ENCODE measurements around the gene KRTAP12-3. TPM values are rescaled to one million over a fixed set of nuclear protein-coding genes. Genes with fewer than 3 reads are reported as not detected.

KRTAP12-3 gene
- polyA plus RNA-seq, 2 of the 4 experiments (the other 2 are of a cell fraction): not detected

GRCh38 chr21:44647222-44647552 is 10.5 kb upstream of the KRTAP12-3 start (continued):
- TF ChIP-seq USF2 (IDR thresholded peaks at IDR 0.05) (no peak), FOXS1 (CRISPR knock-in tag; IDR thresholded peaks at IDR 0.05) (no peak), NPAS2 (CRISPR knock-in tag; IDR thresholded peaks at IDR 0.05; ENCODE audit: borderline replicate concordance) (no peak), PHF8 (IDR thresholded peaks at IDR 0.05; ENCODE audit: borderline replicate concordance, low read depth) (no peak), EP300 (IDR thresholded peaks at IDR 0.05) (no peak)

- no peak for FAIRE-seq
- no peak for ATAC-seq
- ChIA-PET POLR2A (no interaction called here), CTCF (no interaction called here)
- Histone ChIP-seq H3K4me1 (no peaks in the 10 kb centered on the region), H3K27ac (no peak overlapping the region), H3K4me2 (no peak overlapping the region), H3K4me3 (no peak overlapping the region), H3K9me3 (0 out of 3 replicates have a peak, but pooled peaks cover 3% of the 10 kb centered on the region)
- 33% methylated on average over 6 of the region's 33 CpGs for WGBS (ENCODE audit: missing lambda C conversion rate)
- no peak for TF ChIP-seq CBX8 (IDR thresholded peaks at IDR 0.05)
- TF ChIP-seq FOXS1 (CRISPR knock-in tag; IDR thresholded peaks at IDR 0.05): no peak
- TF ChIP-seq RNF2 (IDR thresholded peaks at IDR 0.05; ENCODE audit: borderline replicate concordance, low read depth): no peak
- no peak for TF ChIP-seq PBX3 (IDR thresholded peaks at IDR 0.05)
- no peak for DNase-seq (ENCODE audit: low read depth in 1 of 2, low spot score in 1 of 2)
These were observed 9.0 kb upstream of the KRTAP12-3 start for GRCh38 chr21:44648557-44649311.

- ATAC-seq (no peak), FAIRE-seq (no peak), DNase-seq (ENCODE audit: low read depth in 1 of 2, low spot score in 1 of 2) (no peak)
- Histone ChIP-seq H3K9me3 (no peaks in the 10 kb centered on the region), H3K4me3 (no peak overlapping the region), H3K4me2 (no peak overlapping the region), H3K4me1 (no peaks in the 10 kb centered on the region), H3K27ac (no peak overlapping the region)
- WGBS (ENCODE audit: missing lambda C conversion rate): 56% methylated on average over 9 of the region's 18 CpGs
- POLR2A ChIA-PET: interaction anchor here (0.7 kb wide), 1 partner anchor 23 kb away, joined by 3 read pairs; no protein-coding TSS in a partner anchor
- CTCF ChIA-PET: no interaction called here
- no peak for TF ChIP-seq ZSCAN20 (CRISPR knock-in tag; IDR thresholded peaks at IDR 0.05)
- no peak for TF ChIP-seq HOXB5 (CRISPR knock-in tag; IDR thresholded peaks at IDR 0.05)
- no peak for TF ChIP-seq RCOR1 (IDR thresholded peaks at IDR 0.05; ENCODE audit: low read depth, low read length)
- TF ChIP-seq EP300 (IDR thresholded peaks at IDR 0.05): no peak
- no peak for TF ChIP-seq HOXA7 (CRISPR knock-in tag; IDR thresholded peaks at IDR 0.05)
- TF ChIP-seq HDAC2 (IDR thresholded peaks at IDR 0.05): no peak
- no peak for TF ChIP-seq HOXB13 (CRISPR knock-in tag; IDR thresholded peaks at IDR 0.05; ENCODE audit: low read depth)
- no peak for TF ChIP-seq ATOH8 (CRISPR knock-in tag; IDR thresholded peaks at IDR 0.05; ENCODE audit: low read depth)
- no peak for TF ChIP-seq MAX (IDR thresholded peaks at IDR 0.05)
These were observed 8.1 kb upstream of the KRTAP12-3 start for GRCh38 chr21:44649521-44650100.

- Histone ChIP-seq H3K27ac (no peak overlapping the region), H3K4me3 (no peak overlapping the region), H3K4me1 (no peaks in the 10 kb centered on the region), H3K4me2 (no peak overlapping the region), H3K9me3 (no peaks in the 10 kb centered on the region)
- no peak for DNase-seq (ENCODE audit: low read depth in 1 of 2, low spot score in 1 of 2)
- ChIA-PET POLR2A (no interaction called here), CTCF (interaction anchor here (0.7 kb wide), 1 partner anchor 49 kb away, joined by 3 read pairs; no protein-coding TSS in a partner anchor)
- FAIRE-seq: no peak
- TF ChIP-seq CTCF (IDR thresholded peaks at IDR 0.05): no peak
- no peak for TF ChIP-seq CHD2 (IDR thresholded peaks at IDR 0.05; ENCODE audit: low read length, partially characterized antibody)
- TF ChIP-seq HOXA7 (CRISPR knock-in tag; IDR thresholded peaks at IDR 0.05): no peak
- TF ChIP-seq TP53 (CRISPR knock-in tag; IDR thresholded peaks at IDR 0.05): no peak
- no peak for TF ChIP-seq JUNB (IDR thresholded peaks at IDR 0.05)
- no peak for TF ChIP-seq EP300 (IDR thresholded peaks at IDR 0.05)
- TF ChIP-seq MYC (IDR thresholded peaks at IDR 0.05; ENCODE audit: borderline replicate concordance, low read length): no peak
- TF ChIP-seq SMC3 (IDR thresholded peaks at IDR 0.05): no peak
- WGBS (ENCODE audit: missing lambda C conversion rate): 62% methylated on average over 15 of the region's 20 CpGs
- no peak for ATAC-seq
These were observed 7.3 kb upstream of the KRTAP12-3 start for GRCh38 chr21:44650265-44650972.

Data from A549 (cell line).